Right lobe of liver (tissue), 6 donors: ENCODE results near the gene EHBP1L1. TPM values are rescaled to one million over a fixed set of nuclear protein-coding genes. Genes with fewer than 3 reads are reported as not detected.

Experiments
- ATAC-seq, 4 donors: fragments of 200-7000 bp; cut with Tn5 transposase; one replicate each; pipeline ENCODE4 v1.9.1; 2020; ENCODE audit warnings: mild to moderate bottlenecking in 4 of 4, moderate library complexity in 4 of 4
- DNase-seq, 3 donors: peaks; one replicate each; pipeline ENCODE4 v3.0.0-alpha.2; 2020
- H3K27ac ChIP-seq, 3 donors: fragments of 200-600 bp; one replicate each; pipeline ENCODE4 v1.8.0; 2022
- H3K27me3 ChIP-seq, 2 donors: fragments of 200-600 bp; one replicate each; pipeline ENCODE4 v1.8.0; 2022
- H3K36me3 ChIP-seq, 4 donors: fragments of 200-600 bp; sonication (generic) in 1 of 4; one replicate each; pipeline versions ENCODE4 v1.5.1 to v1.8.0; 2017 to 2022; ENCODE audit warnings: control low read depth in 1 of 4
- H3K4me1 ChIP-seq, 4 donors: fragments of 200-600 bp; sonication (generic) in 1 of 4; one replicate each; pipeline versions ENCODE4 v1.5.1 to v1.8.0; 2017 to 2022; ENCODE audit warnings: control low read depth in 1 of 4
- H3K4me3 ChIP-seq, 3 donors: fragments of 200-600 bp; one replicate each; pipeline ENCODE4 v1.8.0; 2022
- H3K9me3 ChIP-seq, 4 donors: fragments of 200-600 bp; sonication (generic) in 1 of 4; one replicate each; pipeline versions ENCODE4 v1.5.1 to v1.8.0; 2017 to 2022; ENCODE audit warnings: control low read depth in 1 of 4
- POLR2A ChIP-seq: fragments of 450-650 bp; IDR thresholded peaks from one replicate; pipeline ENCODE4 v1.6.1; 2017; ENCODE audit warnings: antibody characterized with exemption, mild to moderate bottlenecking
- WGBS: methylation state at CpG from one replicate; pipeline ENCODE4 v1.1.6; 2018; ENCODE audit warnings: low coverage, low lambda C conversion rate; ENCODE audit not compliant: insufficient coverage; ENCODE audit errors: missing lambda C conversion rate; 5-methylcytosine and 5-hydroxymethylcytosine counted together
- intact Hi-C, 2 donors: fragments of 100-400 bp; cut with DNase I; formaldehyde crosslinking; loops; one replicate each; pipeline versions ENCODE4 v1.11.2 to v1.14.1; 2022
- total RNA-seq, 6 experiments: library from RNA; depleted of rRNA in 2 of 6; stranded (reverse); fragments of >200 nt in 2 of 6; fragmentation: NEBNext Ultra II Directional in 3 of 6; extraction: Animal tissue kit (Norgen Biotek cat#: 25700) in 3 of 6; gene quantifications; one replicate each; pipeline versions ENCODE4 v1.1.0 to v1.2.4, GENCODE V29; 2016 to 2023
- TF ChIP-seq, protein P1 (sequence below), 4 donors: fragments of 200-600 bp in 3 of 4; fragments of 450-650 bp in 1 of 4; IDR thresholded peaks; one replicate each; pipeline versions ENCODE4 v1.5.1 to v1.8.0; 2016 to 2022; ENCODE audit warnings: antibody characterized with exemption in 4 of 4, mild to moderate bottlenecking in 2 of 4
- donor health status: DM: no; HTN: yes; CAD: no.
- donor health status: DM: no; HTN: no; CAD: no.
- donor health status: DM: no; HTN: no; CAD: no.
- donor health status: DM: no; HTN: yes; CAD: no.
- donor health status: DM: no; HTN: yes; CAD: no.

The EHBP1L1 gene
- total RNA-seq, 6 experiments from 2014 or later = 10.0 to 29.9 (median 13.7) TPM

DNA sequence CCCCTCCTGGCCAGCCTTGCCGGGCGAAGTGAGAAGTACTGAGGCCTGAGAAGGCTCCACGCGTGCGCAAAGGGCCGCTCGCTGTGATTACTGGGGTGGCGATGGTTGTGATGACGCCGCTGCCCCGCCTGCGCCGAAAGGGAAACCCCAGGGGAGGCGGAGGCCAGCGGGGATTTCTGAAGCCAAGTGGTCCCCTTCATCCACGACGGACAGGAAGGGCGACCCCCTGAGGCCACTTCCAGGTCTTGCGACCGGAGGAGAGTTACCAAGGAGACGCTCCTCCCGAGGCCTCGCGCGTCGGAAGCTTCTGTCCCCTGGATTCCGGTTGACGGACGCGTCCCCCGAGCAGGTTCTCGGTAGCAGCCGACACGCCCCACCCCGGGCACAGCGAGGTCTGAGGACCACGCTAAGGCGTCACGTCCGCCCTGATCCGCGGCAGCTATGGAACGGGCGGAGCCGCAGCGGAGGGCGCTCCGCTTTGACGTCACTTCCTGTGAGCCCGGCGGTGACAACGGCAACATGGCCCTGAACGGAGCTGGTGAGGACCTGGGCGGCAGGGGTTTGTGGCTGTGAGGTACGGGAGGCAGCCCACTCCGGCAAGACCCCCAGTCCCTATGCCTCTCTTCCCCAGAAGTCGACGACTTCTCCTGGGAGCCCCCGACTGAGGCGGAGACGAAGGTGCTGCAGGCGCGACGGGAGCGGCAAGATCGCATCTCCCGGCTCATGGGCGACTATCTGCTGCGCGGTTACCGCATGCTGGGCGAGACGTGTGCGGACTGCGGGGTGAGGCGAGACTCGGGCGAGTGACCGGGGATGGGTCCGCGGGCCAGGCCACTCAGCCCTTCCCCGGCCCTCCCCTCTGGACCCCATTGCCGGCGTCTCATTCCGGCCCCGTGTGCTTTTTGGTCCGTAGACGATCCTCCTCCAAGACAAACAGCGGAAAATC lies 5.6 kb upstream of the EHBP1L1 start, which contains the start of gene ZNRD2:
TSS of gene ZNRD2 (plus strand) at position 505 of the 946 bp plus-strand sequence. CDS start at position 520, 15 bp downstream.
- H3K36me3 ChIP-seq = no peaks in the 10 kb centered on the region
- peak within 1 kb of the TSS; percentile 74 to 91 (median 83) for H3K27ac ChIP-seq
- no peaks in the 10 kb centered on the region for H3K9me3 ChIP-seq
- H3K4me1 ChIP-seq = peaks cover 0 to 51% (median 20%) of the 10 kb centered on the region in 4 donors
- TF ChIP-seq POLR2A = peak; percentile 68
- TF ChIP-seq, protein P1, sequence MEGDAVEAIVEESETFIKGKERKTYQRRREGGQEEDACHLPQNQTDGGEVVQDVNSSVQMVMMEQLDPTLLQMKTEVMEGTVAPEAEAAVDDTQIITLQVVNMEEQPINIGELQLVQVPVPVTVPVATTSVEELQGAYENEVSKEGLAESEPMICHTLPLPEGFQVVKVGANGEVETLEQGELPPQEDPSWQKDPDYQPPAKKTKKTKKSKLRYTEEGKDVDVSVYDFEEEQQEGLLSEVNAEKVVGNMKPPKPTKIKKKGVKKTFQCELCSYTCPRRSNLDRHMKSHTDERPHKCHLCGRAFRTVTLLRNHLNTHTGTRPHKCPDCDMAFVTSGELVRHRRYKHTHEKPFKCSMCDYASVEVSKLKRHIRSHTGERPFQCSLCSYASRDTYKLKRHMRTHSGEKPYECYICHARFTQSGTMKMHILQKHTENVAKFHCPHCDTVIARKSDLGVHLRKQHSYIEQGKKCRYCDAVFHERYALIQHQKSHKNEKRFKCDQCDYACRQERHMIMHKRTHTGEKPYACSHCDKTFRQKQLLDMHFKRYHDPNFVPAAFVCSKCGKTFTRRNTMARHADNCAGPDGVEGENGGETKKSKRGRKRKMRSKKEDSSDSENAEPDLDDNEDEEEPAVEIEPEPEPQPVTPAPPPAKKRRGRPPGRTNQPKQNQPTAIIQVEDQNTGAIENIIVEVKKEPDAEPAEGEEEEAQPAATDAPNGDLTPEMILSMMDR (IDR thresholded peaks at IDR 0.05) = peak; percentile 41 to 55 (median 43)
- DNase-seq = peak; percentile 98 to 100 (median 98)
- WGBS = 0% methylated on average over 14 of the region's 89 CpGs
- intact Hi-C loops = loop anchor here in 1 of 2 donors (5.0 kb wide), 1 partner anchor 33 kb away; no protein-coding TSS in a partner anchor
- H3K27me3 ChIP-seq = no peaks in the 10 kb centered on the region
- peak within 1 kb of the TSS; percentile 86 to 99 (median 93) for H3K4me3 ChIP-seq
- ATAC-seq = peak; percentile 74 to 83 (median 79)

DNA sequence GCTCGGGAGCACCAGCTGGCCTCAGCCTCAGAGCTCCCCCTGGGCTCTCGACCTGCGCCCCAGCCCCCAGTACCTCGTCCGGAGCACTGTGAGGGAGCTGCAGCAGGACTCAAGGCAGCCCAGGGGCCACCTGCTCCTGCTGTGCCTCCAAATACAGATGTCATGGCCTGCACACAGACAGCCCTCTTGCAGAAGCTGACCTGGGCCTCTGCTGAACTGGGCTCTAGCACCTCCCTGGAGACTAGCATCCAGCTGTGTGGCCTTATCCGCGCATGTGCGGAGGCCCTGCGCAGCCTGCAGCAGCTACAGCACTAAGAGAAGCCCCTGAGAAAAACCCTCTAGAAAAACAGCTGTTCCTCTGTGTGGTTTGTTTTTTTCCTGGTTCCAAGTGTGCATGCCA lies 4.4 kb upstream of the EHBP1L1 start:
- ATAC-seq (no peak), DNase-seq (peak in 1 of 3 donors; percentile 27)
- H3K36me3 ChIP-seq = no peaks in the 10 kb centered on the region
- peak overlapping the region; percentile 86 to 99 (median 93) for H3K4me3 ChIP-seq
- peak overlapping the region in 1 of 3 donors; percentile 83 for H3K27ac ChIP-seq
- WGBS = no CpG with 5 or more reads among the region's 9 CpGs
- H3K27me3 ChIP-seq = no peaks in the 10 kb centered on the region
- intact Hi-C loops = loop anchor here in 1 of 2 donors (5.0 kb wide), 1 partner anchor 34 kb away; no protein-coding TSS in a partner anchor
- peaks cover 0 to 54% (median 20%) of the 10 kb centered on the region in 4 donors for H3K4me1 ChIP-seq
- no peaks in the 10 kb centered on the region for H3K9me3 ChIP-seq
- TF ChIP-seq POLR2A = no peak

DNA sequence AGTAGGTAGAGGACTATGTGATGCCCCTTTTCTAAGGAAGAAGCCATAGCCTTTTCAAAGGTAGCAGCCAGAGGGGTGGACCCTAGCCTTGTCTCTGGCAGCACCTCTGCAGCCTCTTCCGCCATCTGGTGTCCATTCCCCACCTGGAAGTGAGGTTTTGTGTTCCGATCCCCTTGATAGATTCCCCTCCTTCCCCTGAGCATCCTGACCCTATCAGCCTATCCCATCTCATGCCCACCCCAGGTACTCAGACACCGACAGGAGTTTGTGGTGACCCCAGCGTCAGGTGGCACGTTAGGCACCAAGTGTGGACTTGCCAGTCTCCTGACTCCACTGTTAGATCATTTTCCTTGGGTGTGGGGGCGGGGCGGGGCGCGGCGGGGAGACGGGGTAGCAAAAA lies 3.9 kb upstream of the EHBP1L1 start:
- peak in 1 of 3 donors; percentile 42 for DNase-seq

DNA sequence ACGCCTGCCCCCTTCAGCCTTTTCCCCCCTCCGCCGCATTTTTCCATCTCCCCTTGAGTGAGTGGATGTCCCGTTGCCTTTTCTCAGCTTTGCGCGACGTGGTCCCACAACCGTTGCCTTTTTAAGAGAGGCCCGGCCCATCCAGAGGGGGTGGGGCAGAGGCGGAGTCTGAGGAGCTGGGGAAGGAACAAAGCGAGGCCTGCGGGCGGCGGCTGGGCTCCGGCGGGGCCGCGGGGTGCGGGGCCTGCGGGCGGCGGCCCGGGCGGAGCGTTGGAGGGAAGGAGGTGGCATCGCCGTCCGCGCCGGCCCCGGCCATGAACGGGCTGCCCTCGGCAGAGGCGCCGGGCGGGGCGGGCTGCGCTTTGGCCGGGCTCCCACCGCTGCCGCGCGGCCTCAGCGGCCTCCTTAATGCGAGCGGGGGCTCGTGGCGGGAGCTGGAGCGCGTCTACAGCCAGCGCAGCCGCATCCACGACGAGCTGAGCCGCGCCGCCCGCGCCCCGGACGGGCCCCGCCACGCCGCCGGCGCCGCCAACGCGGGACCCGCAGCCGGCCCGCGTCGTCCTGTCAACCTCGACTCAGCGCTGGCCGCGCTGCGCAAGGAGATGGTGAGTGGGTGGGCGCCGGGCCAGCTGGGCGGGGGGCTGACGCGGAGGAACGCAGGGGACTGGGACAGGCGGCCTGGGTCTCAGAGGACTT lies 3.3 kb upstream of the EHBP1L1 start, which contains the start of gene FAM89B:
TSS of gene FAM89B (plus strand) at position 183 of the 696 bp plus-strand sequence. CDS start at position 315, 132 bp downstream.
- Histone ChIP-seq H3K36me3 (no peaks in the 10 kb centered on the region), H3K9me3 (no peaks in the 10 kb centered on the region), H3K27ac (peak within 1 kb of the TSS; percentile 31 to 83 (median 68)), H3K4me1 (peaks cover 0 to 60% (median 20%) of the 10 kb centered on the region in 4 donors), H3K27me3 (no peaks in the 10 kb centered on the region), H3K4me3 (peak within 1 kb of the TSS; percentile 86 to 99 (median 93))
- ATAC-seq = peak; percentile 15 to 43 (median 38)
- peak; percentile 60 for TF ChIP-seq POLR2A
- TF ChIP-seq, protein P1 (IDR thresholded peaks at IDR 0.05) = no peak
- 0% methylated on average over 27 of the region's 86 CpGs for WGBS
- peak; percentile 93 for DNase-seq
- intact Hi-C loops = loop anchor here in 1 of 2 donors (5.0 kb wide), 1 partner anchor 35 kb away; no protein-coding TSS in a partner anchor

More for the DNA sequence above, 3.9 kb upstream of the EHBP1L1 start:
- Histone ChIP-seq H3K36me3 (no peaks in the 10 kb centered on the region), H3K9me3 (no peaks in the 10 kb centered on the region), H3K27ac (peak overlapping the region; percentile 25 to 68 (median 67)), H3K4me1 (peaks cover 0 to 55% (median 20%) of the 10 kb centered on the region in 4 donors), H3K4me3 (peak overlapping the region; percentile 53 to 70 (median 55)), H3K27me3 (no peaks in the 10 kb centered on the region)
- 3% methylated on average over 10 of the region's 11 CpGs for WGBS
- no peak for ATAC-seq
- intact Hi-C loops = loop anchor here in 1 of 2 donors (5.0 kb wide), 1 partner anchor 35 kb away; no protein-coding TSS in a partner anchor
- no peak for TF ChIP-seq POLR2A
- TF ChIP-seq, protein P1 (IDR thresholded peaks at IDR 0.05) = peak in 3 of 4 donors; percentile 32 to 33 (median 32)
